ENCODE results near the gene NEK6. TPM values are rescaled to one million over a fixed set of nuclear protein-coding genes. Genes with fewer than 3 reads are reported as not detected.

Gene NEK6
- total and polyA plus RNA-seq, 2 experiments from 2014 or later = 14.3 to 27.0 TPM

DNA sequence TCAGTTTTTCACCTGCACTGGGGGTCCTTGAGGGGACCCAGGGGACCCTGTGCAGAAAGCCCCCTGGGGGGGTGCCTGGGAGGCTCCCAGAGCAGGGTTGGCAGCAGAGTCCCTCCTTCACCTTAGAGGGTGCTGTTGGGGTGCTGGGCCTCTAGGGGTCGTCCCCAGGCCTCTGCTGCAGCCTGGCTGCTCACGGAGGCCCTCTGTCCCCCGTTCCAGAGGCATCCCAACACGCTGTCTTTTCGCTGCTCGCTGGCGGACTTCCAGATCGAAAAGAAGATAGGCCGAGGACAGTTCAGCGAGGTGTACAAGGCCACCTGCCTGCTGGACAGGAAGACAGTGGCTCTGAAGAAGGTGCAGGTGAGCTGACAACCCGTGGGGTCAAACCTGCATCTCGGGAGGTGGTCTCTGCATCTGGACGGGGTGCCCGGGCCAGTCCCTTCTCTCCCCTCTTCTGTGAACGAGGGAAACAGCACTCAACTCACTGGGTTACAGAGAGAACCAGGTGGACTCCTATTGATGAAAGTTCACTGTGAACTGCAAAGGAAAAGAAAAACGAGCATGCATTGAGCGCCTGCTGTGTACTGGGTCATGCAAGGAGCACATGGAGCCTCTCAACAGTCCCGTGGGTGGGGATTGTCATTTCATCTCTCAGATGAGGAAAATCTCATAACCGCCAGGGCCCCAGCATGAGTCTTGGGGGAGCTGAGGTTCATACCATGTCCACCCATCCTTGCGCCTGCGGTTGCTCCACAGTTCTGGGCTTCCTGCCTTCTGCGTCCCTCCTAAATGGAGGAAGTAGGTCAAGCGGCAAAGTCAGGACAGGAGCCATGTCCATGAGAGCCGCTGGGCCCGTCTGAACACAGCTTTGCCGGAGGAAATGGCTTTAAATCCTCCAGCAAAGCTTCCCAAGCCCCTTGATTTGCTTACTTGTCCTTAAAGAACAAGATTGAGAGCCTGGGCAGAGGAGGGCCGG is 54.8 kb downstream of the NEK6 start:
- DNase-seq (ENCODE audit: low read depth in 1 of 2, low spot score in 1 of 2) = no peak
- Histone ChIP-seq H3K27me3 (no peaks in the 10 kb centered on the region), H3K9me3 (ENCODE audit: low read depth) (no peaks in the 10 kb centered on the region), H3K36me3 (no peaks in the 10 kb centered on the region), H3K27ac (no peak overlapping the region), H3K4me1 (ENCODE audit: low read depth) (no peaks in the 10 kb centered on the region), H3K4me3 (no peak overlapping the region)
- TF ChIP-seq, protein P1, sequence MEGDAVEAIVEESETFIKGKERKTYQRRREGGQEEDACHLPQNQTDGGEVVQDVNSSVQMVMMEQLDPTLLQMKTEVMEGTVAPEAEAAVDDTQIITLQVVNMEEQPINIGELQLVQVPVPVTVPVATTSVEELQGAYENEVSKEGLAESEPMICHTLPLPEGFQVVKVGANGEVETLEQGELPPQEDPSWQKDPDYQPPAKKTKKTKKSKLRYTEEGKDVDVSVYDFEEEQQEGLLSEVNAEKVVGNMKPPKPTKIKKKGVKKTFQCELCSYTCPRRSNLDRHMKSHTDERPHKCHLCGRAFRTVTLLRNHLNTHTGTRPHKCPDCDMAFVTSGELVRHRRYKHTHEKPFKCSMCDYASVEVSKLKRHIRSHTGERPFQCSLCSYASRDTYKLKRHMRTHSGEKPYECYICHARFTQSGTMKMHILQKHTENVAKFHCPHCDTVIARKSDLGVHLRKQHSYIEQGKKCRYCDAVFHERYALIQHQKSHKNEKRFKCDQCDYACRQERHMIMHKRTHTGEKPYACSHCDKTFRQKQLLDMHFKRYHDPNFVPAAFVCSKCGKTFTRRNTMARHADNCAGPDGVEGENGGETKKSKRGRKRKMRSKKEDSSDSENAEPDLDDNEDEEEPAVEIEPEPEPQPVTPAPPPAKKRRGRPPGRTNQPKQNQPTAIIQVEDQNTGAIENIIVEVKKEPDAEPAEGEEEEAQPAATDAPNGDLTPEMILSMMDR (IDR thresholded peaks at IDR 0.05; ENCODE audit: low read depth, low read length) = no peak

DNA sequence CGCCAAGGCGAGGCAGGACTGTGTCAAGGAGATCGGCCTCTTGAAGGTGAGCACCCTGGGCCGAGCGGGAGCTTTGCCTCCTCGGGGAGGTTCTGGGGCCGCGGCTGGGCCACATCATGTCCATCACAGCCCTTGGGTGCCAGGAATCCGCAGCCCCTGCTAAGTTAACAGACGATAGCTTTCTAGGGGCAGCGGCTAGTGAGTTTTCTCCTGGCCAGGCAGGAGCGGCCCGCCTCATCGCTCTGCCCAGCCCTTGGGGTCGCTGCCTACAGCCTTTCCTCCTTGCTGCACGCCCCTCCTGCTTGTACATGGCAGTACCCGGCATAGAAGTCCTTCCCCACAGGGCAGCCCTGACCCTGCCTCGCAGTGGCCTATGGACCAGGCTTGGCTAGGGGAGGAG is 56.2 kb downstream of the NEK6 start:
- Histone ChIP-seq H3K36me3 (no peaks in the 10 kb centered on the region), H3K27ac (no peak overlapping the region), H3K4me3 (no peak overlapping the region), H3K27me3 (no peaks in the 10 kb centered on the region), H3K4me1 (ENCODE audit: low read depth) (no peaks in the 10 kb centered on the region), H3K9me3 (ENCODE audit: low read depth) (no peaks in the 10 kb centered on the region)
- no peak for DNase-seq (ENCODE audit: low read depth in 1 of 2, low spot score in 1 of 2)
- TF ChIP-seq, protein P1 (IDR thresholded peaks at IDR 0.05; ENCODE audit: low read depth, low read length) = no peak

DNA sequence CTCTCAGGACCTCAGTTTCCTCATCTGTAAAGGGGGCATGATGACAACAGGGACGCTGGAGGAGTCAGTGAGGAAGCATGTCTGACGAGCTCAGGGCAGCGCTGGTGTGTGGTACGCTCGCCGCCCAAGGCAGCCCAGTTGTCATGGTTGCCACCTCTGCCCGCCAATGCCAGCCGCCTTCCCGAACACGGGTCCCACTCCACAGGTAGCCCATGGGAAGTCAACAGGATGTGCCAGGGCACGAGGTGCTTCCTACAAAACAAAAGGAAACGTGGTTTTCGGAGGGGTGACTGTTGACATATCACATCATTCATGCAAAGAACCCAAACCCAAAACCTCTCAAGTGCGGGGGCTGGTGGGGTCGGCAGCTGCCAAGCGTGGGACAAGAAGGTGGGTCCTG is 58.1 kb downstream of the NEK6 start:
- TF ChIP-seq, protein P1 (IDR thresholded peaks at IDR 0.05; ENCODE audit: low read depth, low read length) = no peak
- no peaks in the 10 kb centered on the region for H3K9me3 ChIP-seq (ENCODE audit: low read depth)
- no peaks in the 10 kb centered on the region for H3K27me3 ChIP-seq
- H3K36me3 ChIP-seq = no peaks in the 10 kb centered on the region
- H3K27ac ChIP-seq = no peak overlapping the region
- no peaks in the 10 kb centered on the region for H3K4me1 ChIP-seq (ENCODE audit: low read depth)
- H3K4me3 ChIP-seq = no peak overlapping the region
- no peak for DNase-seq (ENCODE audit: low read depth in 1 of 2, low spot score in 1 of 2)

DNA sequence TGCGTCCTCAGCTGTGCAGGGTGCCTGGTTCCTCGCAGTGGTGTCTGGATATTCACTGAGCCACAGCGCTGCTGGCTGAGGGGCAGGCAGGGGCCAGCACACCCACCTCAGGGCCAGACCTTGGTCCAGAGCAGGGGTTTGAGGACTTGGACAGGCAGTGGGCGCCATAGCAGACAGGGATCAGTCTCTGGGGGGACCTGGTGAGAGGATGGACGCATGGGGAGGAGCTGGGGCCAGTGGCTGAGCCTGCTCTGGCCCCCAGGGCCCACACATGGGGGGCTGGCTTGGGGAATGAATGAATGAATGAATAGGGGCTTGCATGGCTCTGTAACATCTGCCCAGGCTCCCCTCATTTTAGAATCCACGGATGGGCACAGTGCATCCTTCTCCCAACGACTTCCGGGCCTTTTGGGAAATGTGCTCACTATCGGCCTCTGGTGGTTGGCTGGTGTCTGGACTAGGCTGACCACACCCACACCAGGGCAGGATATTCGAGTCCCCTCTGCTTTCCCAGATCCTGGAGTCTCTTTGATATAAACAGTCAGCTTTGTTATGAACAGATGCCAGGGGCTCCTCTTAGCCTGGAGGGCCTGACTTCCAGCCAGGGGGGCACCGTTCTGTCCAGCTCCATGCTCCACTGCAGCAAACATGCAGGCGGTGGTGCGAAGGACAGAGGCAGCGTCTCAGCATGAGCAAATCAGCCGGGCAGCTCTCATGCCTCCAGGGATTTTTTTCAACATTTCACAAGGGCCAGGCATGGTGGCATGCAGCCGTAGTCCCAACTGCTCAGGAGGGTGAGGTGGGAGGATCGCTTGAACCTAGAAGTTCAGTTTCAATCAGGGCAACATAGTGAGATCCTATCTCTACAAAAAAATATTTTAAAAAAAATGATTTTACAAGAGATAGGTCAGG is 62.6 kb downstream of the NEK6 start:
- H3K4me3 ChIP-seq = no peak overlapping the region
- no peaks in the 10 kb centered on the region for H3K4me1 ChIP-seq (ENCODE audit: low read depth)
- H3K9me3 ChIP-seq (ENCODE audit: low read depth) = no peaks in the 10 kb centered on the region
- no peaks in the 10 kb centered on the region for H3K27me3 ChIP-seq
- TF ChIP-seq, protein P1 (IDR thresholded peaks at IDR 0.05; ENCODE audit: low read depth, low read length) = peak; percentile 97
- DNase-seq (ENCODE audit: low read depth in 1 of 2, low spot score in 1 of 2) = peak; percentile 66 to 74
- no peak overlapping the region for H3K27ac ChIP-seq
- no peaks in the 10 kb centered on the region for H3K36me3 ChIP-seq

DNA sequence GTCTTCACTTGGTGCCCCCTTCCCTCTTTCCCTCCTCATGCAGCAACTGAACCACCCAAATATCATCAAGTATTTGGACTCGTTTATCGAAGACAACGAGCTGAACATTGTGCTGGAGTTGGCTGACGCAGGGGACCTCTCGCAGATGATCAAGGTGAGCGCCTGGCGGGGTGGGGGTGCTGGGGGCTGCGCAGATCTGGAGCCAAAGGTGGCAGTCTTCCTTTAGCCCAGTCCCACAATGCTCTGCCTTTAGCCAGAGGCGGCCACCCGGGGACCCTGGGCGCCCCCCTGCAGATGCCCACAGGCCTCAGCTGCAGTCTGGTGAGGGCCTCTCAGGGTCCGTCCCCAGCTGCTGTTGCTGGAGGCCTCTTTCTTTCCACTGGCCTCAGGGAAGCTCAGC is 63.7 kb downstream of the NEK6 start:
- H3K4me1 ChIP-seq (ENCODE audit: low read depth) = no peaks in the 10 kb centered on the region
- H3K27ac ChIP-seq = no peak overlapping the region
- no peaks in the 10 kb centered on the region for H3K9me3 ChIP-seq (ENCODE audit: low read depth)
- no peaks in the 10 kb centered on the region for H3K27me3 ChIP-seq
- no peaks in the 10 kb centered on the region for H3K36me3 ChIP-seq
- DNase-seq (ENCODE audit: low read depth in 1 of 2, low spot score in 1 of 2) = no peak
- TF ChIP-seq, protein P1 (IDR thresholded peaks at IDR 0.05; ENCODE audit: low read depth, low read length) = no peak
- no peak overlapping the region for H3K4me3 ChIP-seq
